HG03457 (cell line): ENCODE measurements around the gene SPPL3.
A peak's percentile ranks its signal among the peaks of the same experiment; 100 is the strongest.
"Not testable (repeated sequence)": the region's sequence is repeated elsewhere in the genome, so short reads cannot be mapped to it uniquely, and the experiment has no call there.

Source experiments
- ATAC-seq: cut with Tn5 transposase; IDR thresholded peaks from one replicate; pipeline ENCODE4 v1.9.1; 2021; ENCODE audit warnings: moderate number of reproducible peaks; ENCODE audit not compliant: unreplicated experiment

SPPL3 gene

GRCh38 chr12:120920178-120920577 is 16.0 kb upstream of the SPPL3 start:
- no peak for ATAC-seq

GRCh38 chr12:120917748-120918147 is 13.6 kb upstream of the SPPL3 start:
- ATAC-seq: no peak

GRCh38 chr12:120916561-120916960 is 12.4 kb upstream of the SPPL3 start:
- no peak for ATAC-seq

- ATAC-seq: no peak
These were observed 10.6 kb upstream of the SPPL3 start for GRCh38 chr12:120914794-120915193.

- no peak for ATAC-seq
These were observed 5.6 kb upstream of the SPPL3 start for GRCh38 chr12:120909633-120910298.

GRCh38 chr12:120905856-120906384 is 1.8 kb upstream of the SPPL3 start:
- ATAC-seq: no peak

- ATAC-seq: peak; percentile 40
These were observed 554 bp downstream of the SPPL3 start for GRCh38 chr12:120903412-120904196.

- no peak for ATAC-seq
These were observed 1.2 kb downstream of the SPPL3 start for GRCh38 chr12:120902846-120903411.

GRCh38 chr12:120901818-120902217 is 2.3 kb downstream of the SPPL3 start:
- no peak for ATAC-seq

- not testable (repeated sequence) for ATAC-seq
These were observed 3.1 kb downstream of the SPPL3 start for GRCh38 chr12:120901101-120901500.

GRCh38 chr12:120895532-120895931 is 8.6 kb downstream of the SPPL3 start:
- no peak for ATAC-seq

GRCh38 chr12:120892265-120892664 is 11.9 kb downstream of the SPPL3 start:
- ATAC-seq: no peak

- ATAC-seq: no peak
These were observed 13.2 kb downstream of the SPPL3 start for GRCh38 chr12:120890963-120891362.

- ATAC-seq: no peak
These were observed 16.7 kb downstream of the SPPL3 start for GRCh38 chr12:120887253-120888043.

- peak; percentile 63 for ATAC-seq
These were observed 17.7 kb downstream of the SPPL3 start for GRCh38 chr12:120886199-120887018.

- no peak for ATAC-seq
These were observed 18.6 kb downstream of the SPPL3 start for GRCh38 chr12:120885521-120885920.

GRCh38 chr12:120884644-120885043 is 19.5 kb downstream of the SPPL3 start:
- ATAC-seq: no peak

- ATAC-seq: no peak
These were observed 22.1 kb downstream of the SPPL3 start for GRCh38 chr12:120882055-120882555.

GRCh38 chr12:120879718-120880300 is 24.3 kb downstream of the SPPL3 start:
- no peak for ATAC-seq

GRCh38 chr12:120879102-120879501 is 25.1 kb downstream of the SPPL3 start:
- no peak for ATAC-seq
